HepG2 (cell line): ENCODE results near the gene PCDHGA10.

Experiments used
- KDM5A ChIP-seq: fragments of 200-600 bp; sonication (generic); IDR thresholded peaks from 2 replicates; pipeline ENCODE4 v1.7.0; 2018; ENCODE audit warnings: antibody characterized with exemption, mild to moderate bottlenecking, low read length, borderline replicate concordance
- MTA3 ChIP-seq: sonication (generic); formaldehyde crosslinking; IDR thresholded peaks from 2 replicates; pipeline ENCODE4 v1.4.0; 2020; ENCODE audit warnings: missing genetic modification reagents
- MXD4 ChIP-seq: IDR thresholded peaks from 2 replicates; pipeline ENCODE4 v1.6.1; 2016; ENCODE audit warnings: mild to moderate bottlenecking, missing biosample characterization, missing genetic modification reagents
- TCF7L2 ChIP-seq: IDR thresholded peaks from 2 replicates; pipeline ENCODE4 v1.6.1; 2011; ENCODE audit warnings: mild to moderate bottlenecking, low read depth, low read length, moderate library complexity
- ZNF17 ChIP-seq: sonication (generic); formaldehyde crosslinking; IDR thresholded peaks from 2 replicates; pipeline ENCODE4 v1.5.0; 2020; ENCODE audit warnings: mild to moderate bottlenecking, missing genetic modification reagents
- ZNF816 ChIP-seq: sonication (generic); formaldehyde crosslinking; IDR thresholded peaks from 2 replicates; pipeline ENCODE4 v1.8.0; 2022; ENCODE audit warnings: missing genetic modification reagents, mild to moderate bottlenecking, borderline replicate concordance
- TF ChIP-seq, protein P1 (sequence below): sonication (generic); formaldehyde crosslinking; IDR thresholded peaks from 2 replicates; pipeline ENCODE4 v1.8.0; 2022; ENCODE audit warnings: low read depth, missing genetic modification reagents
- TF ChIP-seq, protein P2 (sequence below): sonication (generic); formaldehyde crosslinking; IDR thresholded peaks from 2 replicates; pipeline ENCODE4 v1.5.0; 2020; ENCODE audit warnings: mild to moderate bottlenecking, missing genetic modification reagents, moderate library complexity
- TF ChIP-seq, protein P3 (sequence below): sonication (generic); formaldehyde crosslinking; IDR thresholded peaks from 2 replicates; pipeline ENCODE4 v1.9.0; 2022; ENCODE audit warnings: missing genetic modification reagents, mild to moderate bottlenecking, borderline replicate concordance

DNA sequence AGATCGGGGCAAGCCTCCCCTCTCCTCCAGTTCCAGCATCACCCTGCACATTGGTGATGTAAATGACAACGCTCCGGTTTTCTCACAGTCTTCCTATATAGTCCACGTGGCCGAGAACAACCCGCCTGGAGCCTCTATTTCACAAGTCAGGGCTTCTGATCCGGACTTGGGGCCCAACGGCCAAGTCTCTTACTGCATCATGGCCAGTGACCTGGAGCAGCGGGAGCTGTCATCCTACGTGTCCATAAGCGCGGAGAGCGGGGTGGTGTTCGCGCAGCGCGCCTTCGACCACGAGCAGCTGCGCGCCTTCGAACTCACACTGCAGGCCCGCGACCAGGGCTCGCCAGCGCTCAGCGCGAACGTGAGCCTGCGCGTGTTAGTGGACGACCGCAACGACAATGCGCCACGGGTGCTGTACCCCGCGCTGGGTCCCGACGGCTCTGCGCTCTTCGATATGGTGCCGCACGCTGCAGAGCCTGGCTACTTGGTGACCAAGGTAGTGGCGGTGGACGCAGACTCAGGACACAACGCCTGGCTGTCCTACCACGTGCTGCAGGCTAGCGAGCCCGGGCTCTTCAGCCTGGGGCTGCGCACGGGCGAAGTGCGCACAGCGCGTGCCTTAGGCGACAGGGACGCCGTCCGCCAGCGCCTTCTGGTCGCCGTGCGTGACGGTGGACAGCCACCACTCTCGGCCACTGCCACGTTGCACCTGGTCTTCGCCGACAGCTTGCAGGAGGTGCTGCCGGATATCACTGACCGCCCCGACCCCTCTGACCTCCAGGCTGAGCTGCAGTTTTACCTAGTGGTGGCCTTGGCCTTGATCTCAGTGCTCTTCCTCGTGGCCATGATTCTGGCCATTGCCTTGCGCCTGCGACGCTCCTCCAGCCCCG, 23.4 kb upstream of the PCDHGA10 start:
- TF ChIP-seq MXD4: no peak
- no peak for TF ChIP-seq KDM5A
- TF ChIP-seq, protein P1, sequence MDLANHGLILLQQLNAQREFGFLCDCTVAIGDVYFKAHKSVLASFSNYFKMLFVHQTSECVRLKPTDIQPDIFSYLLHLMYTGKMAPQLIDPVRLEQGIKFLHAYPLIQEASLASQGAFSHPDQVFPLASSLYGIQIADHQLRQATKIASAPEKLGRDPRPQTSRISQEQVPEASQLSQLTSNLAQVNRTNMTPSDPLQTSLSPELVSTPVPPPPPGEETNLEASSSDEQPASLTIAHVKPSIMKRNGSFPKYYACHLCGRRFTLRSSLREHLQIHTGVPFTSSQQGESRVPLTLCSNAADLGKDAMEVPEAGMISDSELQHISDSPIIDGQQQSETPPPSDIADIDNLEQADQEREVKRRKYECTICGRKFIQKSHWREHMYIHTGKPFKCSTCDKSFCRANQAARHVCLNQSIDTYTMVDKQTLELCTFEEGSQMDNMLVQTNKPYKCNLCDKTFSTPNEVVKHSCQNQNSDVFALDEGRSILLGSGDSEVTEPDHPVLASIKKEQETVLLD (CRISPR knock-in tag): no peak
- TF ChIP-seq ZNF816: no peak
- TF ChIP-seq MTA3 (CRISPR knock-in tag): no peak
- TF ChIP-seq, protein P2, sequence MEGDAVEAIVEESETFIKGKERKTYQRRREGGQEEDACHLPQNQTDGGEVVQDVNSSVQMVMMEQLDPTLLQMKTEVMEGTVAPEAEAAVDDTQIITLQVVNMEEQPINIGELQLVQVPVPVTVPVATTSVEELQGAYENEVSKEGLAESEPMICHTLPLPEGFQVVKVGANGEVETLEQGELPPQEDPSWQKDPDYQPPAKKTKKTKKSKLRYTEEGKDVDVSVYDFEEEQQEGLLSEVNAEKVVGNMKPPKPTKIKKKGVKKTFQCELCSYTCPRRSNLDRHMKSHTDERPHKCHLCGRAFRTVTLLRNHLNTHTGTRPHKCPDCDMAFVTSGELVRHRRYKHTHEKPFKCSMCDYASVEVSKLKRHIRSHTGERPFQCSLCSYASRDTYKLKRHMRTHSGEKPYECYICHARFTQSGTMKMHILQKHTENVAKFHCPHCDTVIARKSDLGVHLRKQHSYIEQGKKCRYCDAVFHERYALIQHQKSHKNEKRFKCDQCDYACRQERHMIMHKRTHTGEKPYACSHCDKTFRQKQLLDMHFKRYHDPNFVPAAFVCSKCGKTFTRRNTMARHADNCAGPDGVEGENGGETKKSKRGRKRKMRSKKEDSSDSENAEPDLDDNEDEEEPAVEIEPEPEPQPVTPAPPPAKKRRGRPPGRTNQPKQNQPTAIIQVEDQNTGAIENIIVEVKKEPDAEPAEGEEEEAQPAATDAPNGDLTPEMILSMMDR (CRISPR knock-in tag): no peak
- TF ChIP-seq TCF7L2: no peak
- TF ChIP-seq, protein P3, sequence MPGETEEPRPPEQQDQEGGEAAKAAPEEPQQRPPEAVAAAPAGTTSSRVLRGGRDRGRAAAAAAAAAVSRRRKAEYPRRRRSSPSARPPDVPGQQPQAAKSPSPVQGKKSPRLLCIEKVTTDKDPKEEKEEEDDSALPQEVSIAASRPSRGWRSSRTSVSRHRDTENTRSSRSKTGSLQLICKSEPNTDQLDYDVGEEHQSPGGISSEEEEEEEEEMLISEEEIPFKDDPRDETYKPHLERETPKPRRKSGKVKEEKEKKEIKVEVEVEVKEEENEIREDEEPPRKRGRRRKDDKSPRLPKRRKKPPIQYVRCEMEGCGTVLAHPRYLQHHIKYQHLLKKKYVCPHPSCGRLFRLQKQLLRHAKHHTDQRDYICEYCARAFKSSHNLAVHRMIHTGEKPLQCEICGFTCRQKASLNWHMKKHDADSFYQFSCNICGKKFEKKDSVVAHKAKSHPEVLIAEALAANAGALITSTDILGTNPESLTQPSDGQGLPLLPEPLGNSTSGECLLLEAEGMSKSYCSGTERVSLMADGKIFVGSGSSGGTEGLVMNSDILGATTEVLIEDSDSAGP (CRISPR knock-in tag): no peak
- no peak for TF ChIP-seq ZNF17 (CRISPR knock-in tag)
